ACHN (cell line): Measurements from ENCODE around the gene NLGN2.

Experiments used
- DNase-seq: peaks from one replicate; pipeline ENCODE4 v3.0.0-alpha.2; 2015
- in situ Hi-C: cut with HindIII; loops from 2 replicates; pipeline ENCODE4 v1.10.0; 2017; ENCODE audit warnings: low sequenced_read_pairs, low pct_ligation_motif_present, low pct_unique_long_range_greater_than_20kb

Gene NLGN2

DNA sequence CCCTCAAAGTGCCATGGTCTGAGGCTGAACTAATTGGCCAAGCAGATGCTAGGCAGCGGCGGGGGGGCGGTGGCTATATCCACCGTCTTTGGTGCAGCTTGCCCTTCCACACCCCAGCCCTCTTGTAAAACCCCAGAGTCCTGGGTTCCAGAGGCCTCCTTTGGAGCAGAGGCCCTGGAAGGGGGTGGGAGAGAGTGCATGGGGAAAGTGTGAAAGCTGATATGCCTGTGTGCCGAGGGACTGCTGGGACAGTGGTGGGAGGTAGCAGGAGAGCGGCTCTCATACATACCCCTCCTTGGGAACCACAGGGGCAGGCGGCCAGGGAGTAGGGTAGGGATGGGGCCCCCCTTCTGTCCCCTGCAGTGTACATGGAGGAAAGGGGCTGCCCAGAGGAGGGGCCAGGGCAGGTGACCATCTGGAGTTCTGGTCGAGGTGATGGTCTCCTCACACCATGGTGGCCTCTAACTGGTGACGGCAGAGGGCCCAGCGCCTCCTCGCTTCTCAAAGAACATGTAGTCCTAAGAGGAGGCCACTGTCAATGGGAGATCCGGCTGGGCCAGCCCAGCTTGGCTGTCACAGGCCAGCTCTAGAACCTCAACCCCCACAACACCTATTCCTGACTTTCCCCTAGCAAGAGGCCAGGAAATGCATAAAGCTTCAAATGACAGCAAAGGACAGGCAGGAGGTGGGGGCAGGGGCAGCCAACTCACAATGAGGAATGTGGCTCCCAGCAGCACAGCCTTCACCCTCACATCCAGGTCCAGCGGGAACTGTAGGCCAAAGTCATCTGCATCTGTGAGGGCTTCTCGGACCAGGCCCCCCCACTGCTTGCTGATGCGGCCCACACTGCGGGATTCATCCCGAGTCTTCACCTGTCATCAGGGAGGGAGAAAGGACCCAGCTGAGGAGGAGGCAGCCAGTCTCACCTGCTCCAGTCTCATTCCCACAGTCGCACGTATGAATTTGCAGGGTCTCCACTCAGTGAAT lies 17.4 kb upstream of the NLGN2 start:
- no peak for DNase-seq
- in situ Hi-C loops: no loop called here

DNA sequence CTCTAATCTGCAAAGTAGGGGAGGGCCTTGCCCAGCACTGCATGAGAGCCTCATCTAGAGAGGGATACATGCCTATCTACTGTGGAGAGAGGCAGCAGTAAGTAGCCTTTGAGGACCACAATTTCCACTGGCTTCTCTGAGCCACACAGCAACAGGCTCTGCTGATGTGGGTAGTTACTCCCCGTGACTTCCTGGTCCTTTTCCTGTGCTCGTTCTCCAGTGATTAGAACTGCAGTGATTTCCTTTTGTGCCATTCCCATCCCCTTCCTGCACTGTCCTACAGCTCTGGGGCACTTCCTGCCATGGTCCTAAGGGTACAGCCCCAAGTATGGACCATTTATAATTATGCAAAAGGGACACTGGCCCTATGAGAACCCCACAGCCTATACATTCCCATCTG lies 16.3 kb upstream of the NLGN2 start:
- in situ Hi-C loops: no loop called here

GRCh38 chr17:7392696-7393612 lies 14.7 kb upstream of the NLGN2 start:
- in situ Hi-C loops: no loop called here
- no peak for DNase-seq

More for the DNA sequence above, 16.3 kb upstream of the NLGN2 start:
- no peak for DNase-seq

GRCh38 chr17:7393613-7394451 lies 13.8 kb upstream of the NLGN2 start:
- DNase-seq: peak; percentile 26
- in situ Hi-C loops: no loop called here

DNA sequence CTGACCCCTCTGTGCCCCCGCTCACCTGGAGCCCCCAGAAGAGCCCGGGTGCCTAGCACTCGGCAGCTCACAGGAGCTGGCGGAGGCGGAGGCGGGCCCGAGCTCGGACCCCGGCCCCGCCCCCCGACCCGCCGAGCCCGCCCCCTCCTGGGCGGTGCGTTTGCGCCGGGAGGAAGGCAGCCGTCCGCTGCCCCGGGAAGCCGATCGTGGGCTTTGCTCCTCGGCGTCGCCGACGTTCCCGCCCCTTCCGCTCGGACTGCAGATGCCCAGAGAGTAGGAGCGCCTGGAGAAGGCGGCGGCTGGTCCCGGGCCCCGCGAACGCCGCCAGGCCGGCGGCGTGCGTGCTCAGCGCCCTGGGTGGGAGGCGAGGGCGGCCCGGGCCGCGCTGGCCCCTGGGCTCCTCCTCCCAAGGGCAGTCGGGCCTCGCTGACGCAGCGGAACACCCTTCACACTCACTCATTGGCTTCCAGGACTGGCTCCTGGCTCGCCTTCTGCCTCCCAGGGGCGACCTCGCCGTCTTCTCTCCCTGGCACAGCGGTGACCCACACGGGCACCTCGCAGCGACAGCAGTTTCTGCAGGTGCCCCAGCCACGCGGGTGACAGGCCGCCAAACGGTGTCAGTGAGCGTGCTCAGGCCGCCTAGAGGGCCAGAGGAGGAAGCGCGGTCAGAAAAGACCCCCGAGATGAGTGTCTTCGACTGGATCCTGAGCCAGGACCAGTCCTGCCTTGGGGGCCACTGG lies 13.0 kb upstream of the NLGN2 start, which contains the start of gene PLSCR3:
TSS of gene PLSCR3 (minus strand) at position 74 of the 740 bp plus-strand sequence. CDS start 415 bp downstream, outside the sequence.
- DNase-seq: peak; percentile 81
- in situ Hi-C loops: no loop called here

DNA sequence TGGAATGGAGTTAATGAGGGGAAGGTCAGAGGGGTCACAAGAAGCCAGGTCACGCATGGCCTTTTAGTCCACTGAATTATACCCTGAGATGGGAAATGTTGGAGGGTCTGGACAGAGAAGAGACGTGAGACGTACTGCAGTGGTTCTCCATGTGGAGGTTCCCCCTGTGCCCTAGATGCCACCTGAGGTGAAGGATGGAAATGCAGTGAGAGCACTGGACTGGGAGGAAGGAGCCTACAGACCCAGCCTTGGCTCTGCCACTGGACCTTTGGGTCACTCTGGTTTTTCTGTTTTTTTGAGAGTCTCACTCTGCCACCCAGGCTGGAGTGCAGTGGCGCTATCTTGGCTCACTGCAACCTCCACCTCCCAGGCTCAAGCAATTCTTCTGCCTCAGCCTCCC lies 11.5 kb upstream of the NLGN2 start:
- no peak for DNase-seq
- in situ Hi-C loops: no loop called here

DNA sequence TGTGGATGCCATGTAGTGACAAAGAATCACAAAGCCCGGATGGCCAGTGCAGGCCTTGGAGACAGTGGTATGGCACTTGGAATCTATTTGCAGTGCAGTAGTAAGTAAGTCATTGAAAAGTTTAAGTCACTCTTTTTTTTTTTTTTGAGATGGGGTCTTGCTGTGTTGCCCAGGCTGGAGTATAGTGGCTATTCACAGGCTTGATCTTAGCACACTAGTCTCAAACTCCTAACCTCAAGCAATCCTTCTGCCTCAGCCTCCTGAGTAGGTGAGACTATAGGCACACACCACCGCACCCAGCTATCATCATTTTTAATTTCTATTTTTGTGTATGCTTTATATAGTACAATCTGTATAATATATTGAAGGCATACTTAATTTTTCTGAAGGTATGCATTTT lies 9.0 kb upstream of the NLGN2 start:
- in situ Hi-C loops: no loop called here
- no peak for DNase-seq

GRCh38 chr17:7403043-7403726 lies 4.5 kb upstream of the NLGN2 start:
- in situ Hi-C loops: no loop called here
- DNase-seq: no peak

- in situ Hi-C loops: no loop called here
- DNase-seq: no peak
Measured at GRCh38 chr17:7403727-7403976, 4.0 kb upstream of the NLGN2 start.

DNA sequence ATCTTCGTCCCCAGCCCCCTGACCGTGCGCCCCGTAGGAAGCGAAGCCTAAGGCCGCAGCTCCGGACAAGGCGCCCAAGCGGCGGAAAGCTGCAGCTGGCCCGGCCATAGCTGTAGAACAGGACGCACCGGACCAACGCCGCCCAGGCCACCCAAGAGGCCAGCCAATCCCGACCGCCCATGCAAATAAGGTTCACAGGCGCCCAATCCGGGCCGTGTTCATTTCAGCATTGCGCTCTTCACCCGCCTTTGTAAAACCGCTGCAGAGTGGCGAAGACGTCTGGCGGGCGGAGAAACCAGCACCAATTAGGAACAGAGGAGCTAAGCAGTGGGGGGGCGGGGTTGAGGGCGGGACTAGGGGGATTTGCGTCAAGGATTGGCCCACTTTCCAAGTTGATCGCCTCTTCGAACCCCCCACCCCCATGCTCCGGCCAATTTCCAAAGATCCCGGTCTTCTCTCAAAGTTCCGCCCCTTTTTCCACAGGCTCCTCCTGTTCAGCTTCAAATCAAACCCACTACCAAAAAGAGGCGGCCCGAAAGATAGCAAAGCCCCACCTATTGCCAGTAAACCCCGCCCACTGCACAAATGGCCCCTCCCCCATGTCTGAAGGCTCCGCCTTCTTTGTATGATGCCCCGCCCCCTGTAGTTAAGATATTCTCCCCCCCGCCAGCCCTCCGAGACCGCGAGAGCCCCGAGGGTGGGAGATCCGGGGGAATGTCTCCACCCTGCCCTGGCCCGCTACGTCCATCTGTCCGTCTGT lies 3.5 kb upstream of the NLGN2 start, which contains the start of gene TMEM256:
TSS of gene TMEM256 (minus strand) at position 121 of the 760 bp plus-strand sequence. CDS start at position 108, 13 bp downstream.
- DNase-seq: peak; percentile 100
- in situ Hi-C loops: no loop called here

GRCh38 chr17:7404737-7405349 lies 2.8 kb upstream of the NLGN2 start:
- in situ Hi-C loops: no loop called here
- peak; percentile 45 for DNase-seq

DNA sequence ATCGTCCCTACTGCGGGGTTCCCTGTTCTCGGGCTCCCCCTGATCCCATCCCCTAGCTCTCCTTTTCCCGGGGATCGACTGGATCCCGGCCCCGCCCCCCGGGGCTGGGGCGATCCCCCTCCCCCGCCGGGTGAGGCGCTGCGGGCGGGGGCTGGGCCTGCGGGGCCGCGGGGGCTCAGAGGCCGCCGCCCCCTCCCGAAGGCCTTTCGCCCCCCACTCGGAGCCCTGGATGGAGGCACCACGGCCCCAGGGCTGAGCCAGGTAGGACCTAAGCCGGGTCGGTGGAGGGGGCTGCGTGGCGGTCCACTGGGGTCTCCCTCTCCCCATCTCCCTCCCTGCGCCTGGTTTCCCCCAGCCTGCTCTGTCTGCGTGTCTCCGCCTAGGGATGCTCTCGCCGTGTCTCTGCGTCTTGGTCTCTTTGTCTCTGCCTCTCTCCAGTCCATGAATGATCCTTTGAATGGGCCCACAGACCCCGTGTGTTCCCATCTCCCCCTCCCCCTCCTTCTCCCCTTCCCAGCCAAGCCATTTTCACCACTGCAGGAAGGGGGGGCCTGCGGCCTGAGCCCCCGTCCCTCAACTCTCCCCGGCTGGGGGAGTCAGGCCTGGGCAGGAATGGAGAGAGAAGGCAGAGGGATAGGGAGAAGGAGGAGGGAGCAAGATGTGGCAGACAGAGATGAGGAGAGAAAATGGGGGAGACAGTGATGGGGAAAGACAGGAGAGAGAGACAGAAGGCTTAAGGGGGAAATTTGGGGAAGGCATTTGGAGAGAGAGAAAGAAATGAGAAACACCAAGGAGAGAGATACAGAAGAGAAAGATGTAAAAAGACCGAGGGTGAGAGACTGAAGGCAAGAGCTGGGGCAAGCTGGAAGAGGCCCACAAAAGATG lies 2.1 kb upstream of the NLGN2 start:
- DNase-seq: no peak
- in situ Hi-C loops: no loop called here

DNA sequence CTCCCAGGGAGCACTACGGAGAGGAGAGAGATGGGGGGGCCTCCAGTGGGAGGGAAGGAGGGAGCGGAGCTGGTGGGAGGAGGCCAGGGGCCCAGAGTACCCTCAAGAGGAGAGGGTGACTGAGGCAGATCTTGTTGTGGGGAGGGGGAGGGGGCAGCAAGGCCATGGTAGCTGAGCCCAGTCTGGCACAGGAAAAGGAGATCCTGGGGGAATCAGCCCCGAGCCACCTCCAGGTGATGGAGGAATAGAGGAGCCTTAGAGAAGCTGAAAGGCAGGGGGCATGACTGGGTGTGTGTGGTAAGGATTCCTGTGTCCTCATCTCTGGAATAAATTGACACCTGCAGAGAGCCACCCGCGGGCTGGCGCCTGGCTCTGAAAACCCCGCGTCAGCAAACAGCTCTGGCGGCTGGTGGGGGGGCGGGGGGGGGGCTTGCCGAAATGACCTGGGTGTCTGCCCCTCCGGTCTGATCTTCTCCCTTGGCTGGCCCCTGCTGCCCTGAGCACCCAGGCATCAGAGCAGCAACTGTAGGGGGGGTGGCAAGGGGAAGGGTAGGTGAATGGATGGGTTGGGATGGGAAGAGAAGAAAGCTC lies 1.3 kb upstream of the NLGN2 start:
- in situ Hi-C loops: no loop called here
- DNase-seq: no peak

GRCh38 chr17:7407082-7407481 lies 563 bp upstream of the NLGN2 start:
- in situ Hi-C loops: no loop called here
- no peak for DNase-seq

- in situ Hi-C loops: no loop called here
- DNase-seq: no peak
Measured at GRCh38 chr17:7408252-7408727, 645 bp downstream of the NLGN2 start.
